Measurements from ENCODE around the gene MYO3B. TPM values are rescaled to one million over a fixed set of nuclear protein-coding genes. Genes with fewer than 3 reads are reported as not detected.
"Not testable (repeated sequence)": the region's sequence is repeated elsewhere in the genome, so short reads cannot be mapped to it uniquely, and the experiment has no call there.

Gene MYO3B
- total RNA-seq, 1 experiment from 2014 or later: not detected

- no peaks in the 10 kb centered on the region for H3K9me3 Mint-ChIP-seq (ENCODE audit: unreplicated experiment)
- H3K27me3 Mint-ChIP-seq (ENCODE audit: insufficient read depth, unreplicated experiment): peaks cover under 1% of the 10 kb centered on the region
- no peak for TF ChIP-seq CTCF (IDR thresholded peaks at IDR 0.05; ENCODE audit: unreplicated experiment)
- H3K27ac Mint-ChIP-seq (ENCODE audit: low read depth, unreplicated experiment): no peak overlapping the region
- no peak overlapping the region for H3K4me3 Mint-ChIP-seq (ENCODE audit: unreplicated experiment)
- POLR2A ChIA-PET: no interaction called here
- intact Hi-C loops (cut with micrococcal nuclease): no loop called here
- no peaks in the 10 kb centered on the region for H3K36me3 Mint-ChIP-seq (ENCODE audit: insufficient read depth, unreplicated experiment)
- no peaks in the 10 kb centered on the region for H3K4me1 Mint-ChIP-seq (ENCODE audit: insufficient read depth, unreplicated experiment)
- CTCF ChIA-PET: interaction anchor here (0.7 kb wide), 1 partner anchor 169 kb away, joined by 3 read pairs; no protein-coding TSS in a partner anchor
- no peak for DNase-seq (ENCODE audit: unreplicated experiment)
- no TSS peak for BruUV-seq (replicated peaks)
Measured at GRCh38 chr2:170610615-170611014, 432.7 kb downstream of the MYO3B start.

DNA sequence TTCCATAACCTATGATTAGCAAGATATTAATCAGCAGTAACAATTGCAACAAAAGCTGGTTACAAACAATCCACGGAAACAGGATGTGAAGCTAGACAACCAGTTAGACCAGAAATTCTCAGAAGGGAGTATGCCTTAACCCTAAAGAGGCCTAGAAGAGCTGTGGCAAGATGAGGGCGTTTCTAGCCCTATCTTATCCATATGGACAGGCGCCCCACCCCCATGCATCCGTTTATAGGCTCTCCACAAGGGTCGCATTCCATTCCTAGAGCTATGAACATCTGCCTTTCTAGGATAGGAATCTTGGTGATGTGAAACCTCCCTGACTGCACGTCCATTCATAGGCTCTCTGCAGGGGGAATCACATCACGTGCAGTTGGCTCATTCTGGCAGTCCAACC is 441.0 kb downstream of the MYO3B start:
- DNase-seq (ENCODE audit: unreplicated experiment); H3K27me3 Mint-ChIP-seq (ENCODE audit: insufficient read depth, unreplicated experiment); POLR2A ChIA-PET; intact Hi-C loops (cut with micrococcal nuclease); H3K27ac Mint-ChIP-seq (ENCODE audit: low read depth, unreplicated experiment); H3K4me1 Mint-ChIP-seq (ENCODE audit: insufficient read depth, unreplicated experiment); H3K36me3 Mint-ChIP-seq (ENCODE audit: insufficient read depth, unreplicated experiment); H3K4me3 Mint-ChIP-seq (ENCODE audit: unreplicated experiment); BruUV-seq (replicated peaks); CTCF ChIA-PET: not testable (repeated sequence)
- peaks cover 13% of the 10 kb centered on the region for H3K9me3 Mint-ChIP-seq (ENCODE audit: unreplicated experiment)

GRCh38 chr2:170635094-170635493 is 457.1 kb downstream of the MYO3B start:
- H3K4me3 Mint-ChIP-seq (ENCODE audit: unreplicated experiment); H3K27ac Mint-ChIP-seq (ENCODE audit: low read depth, unreplicated experiment); intact Hi-C loops (cut with micrococcal nuclease); CTCF ChIA-PET; H3K4me1 Mint-ChIP-seq (ENCODE audit: insufficient read depth, unreplicated experiment); H3K36me3 Mint-ChIP-seq (ENCODE audit: insufficient read depth, unreplicated experiment); DNase-seq (ENCODE audit: unreplicated experiment); H3K9me3 Mint-ChIP-seq (ENCODE audit: unreplicated experiment); POLR2A ChIA-PET; BruUV-seq (replicated peaks): not testable (repeated sequence)
- peaks cover 34% of the 10 kb centered on the region for H3K27me3 Mint-ChIP-seq (ENCODE audit: insufficient read depth, unreplicated experiment)

DNA sequence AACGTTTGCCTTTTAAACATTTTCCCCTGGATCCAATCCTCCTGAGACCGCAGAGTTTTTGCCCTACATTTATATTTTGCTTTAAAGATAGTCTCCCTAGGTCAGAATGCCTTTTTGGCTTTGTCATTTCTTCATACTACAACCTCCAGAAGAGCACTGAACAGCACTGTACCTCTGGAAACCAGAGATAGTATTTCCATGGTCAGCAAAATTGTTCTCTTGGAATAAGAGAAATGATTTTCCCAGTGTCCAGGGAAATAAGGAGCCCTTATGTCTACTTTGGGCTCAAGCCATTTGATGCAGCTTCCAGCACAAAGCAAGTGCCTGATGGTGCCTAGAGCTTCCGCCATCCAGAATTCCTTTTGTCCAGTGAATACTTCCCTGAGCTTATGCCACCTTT is 461.7 kb downstream of the MYO3B start:
- CTCF ChIA-PET: interaction anchor here (0.8 kb wide), 1 partner anchor 55 kb away, joined by 3 read pairs; no protein-coding TSS in a partner anchor
- H3K36me3 Mint-ChIP-seq (ENCODE audit: insufficient read depth, unreplicated experiment): no peaks in the 10 kb centered on the region
- H3K9me3 Mint-ChIP-seq (ENCODE audit: unreplicated experiment): no peaks in the 10 kb centered on the region
- no peaks in the 10 kb centered on the region for H3K27me3 Mint-ChIP-seq (ENCODE audit: insufficient read depth, unreplicated experiment)
- TF ChIP-seq CTCF (IDR thresholded peaks at IDR 0.05; ENCODE audit: unreplicated experiment): no peak
- POLR2A ChIA-PET: no interaction called here
- BruUV-seq (replicated peaks): no TSS peak
- intact Hi-C loops (cut with micrococcal nuclease): no loop called here
- H3K27ac Mint-ChIP-seq (ENCODE audit: low read depth, unreplicated experiment): no peak overlapping the region
- DNase-seq (ENCODE audit: unreplicated experiment): no peak
- no peak overlapping the region for H3K4me3 Mint-ChIP-seq (ENCODE audit: unreplicated experiment)
- H3K4me1 Mint-ChIP-seq (ENCODE audit: insufficient read depth, unreplicated experiment): peaks cover 6% of the 10 kb centered on the region

- DNase-seq (ENCODE audit: unreplicated experiment): no peak
- ChIA-PET CTCF (interaction anchor here (0.6 to 1.4 kb wide), 2 partner anchors 171 to 233 kb away, joined by 4 read pairs; no protein-coding TSS in a partner anchor), POLR2A (no interaction called here)
- Mint-ChIP-seq H3K4me3 (ENCODE audit: unreplicated experiment) (no peak overlapping the region), H3K27ac (ENCODE audit: low read depth, unreplicated experiment) (no peak overlapping the region), H3K36me3 (ENCODE audit: insufficient read depth, unreplicated experiment) (no peaks in the 10 kb centered on the region), H3K4me1 (ENCODE audit: insufficient read depth, unreplicated experiment) (peaks cover 6% of the 10 kb centered on the region), H3K27me3 (ENCODE audit: insufficient read depth, unreplicated experiment) (no peaks in the 10 kb centered on the region), H3K9me3 (ENCODE audit: unreplicated experiment) (no peaks in the 10 kb centered on the region)
- intact Hi-C loops (cut with micrococcal nuclease): no loop called here
- no peak for TF ChIP-seq CTCF (IDR thresholded peaks at IDR 0.05; ENCODE audit: unreplicated experiment)
- no TSS peak for BruUV-seq (replicated peaks)
Measured at GRCh38 chr2:170641961-170642360, 464.0 kb downstream of the MYO3B start.
